CD4-positive, alpha-beta T cell treated with Interleukin-12 subunit alpha and Interleukin-12 subunit beta, for 1 hour (primary cell): ENCODE results near the gene NUAK1.

Experiments used
- DNase-seq: peaks from one replicate; pipeline ENCODE4 v3.0.0-alpha.2; 2020

The NUAK1 gene

GRCh38 chr12:106051853-106052531, 86.8 kb downstream of the NUAK1 start:
- no peak for DNase-seq

- no peak for DNase-seq
Measured at GRCh38 chr12:106049546-106049945, 89.2 kb downstream of the NUAK1 start.

- DNase-seq = no peak
Measured at GRCh38 chr12:106049105-106049504, 89.6 kb downstream of the NUAK1 start.

- DNase-seq = no peak
Measured at GRCh38 chr12:106048676-106049075, 90.1 kb downstream of the NUAK1 start.

GRCh38 chr12:106048016-106048415, 90.7 kb downstream of the NUAK1 start:
- DNase-seq = no peak

GRCh38 chr12:106046947-106047346, 91.8 kb downstream of the NUAK1 start:
- DNase-seq = no peak

GRCh38 chr12:106046301-106046846, 92.4 kb downstream of the NUAK1 start:
- DNase-seq = no peak

GRCh38 chr12:106045251-106045674, 93.5 kb downstream of the NUAK1 start:
- DNase-seq = no peak

GRCh38 chr12:106044773-106045172, 94.0 kb downstream of the NUAK1 start:
- no peak for DNase-seq

GRCh38 chr12:106042037-106042436, 96.7 kb downstream of the NUAK1 start:
- DNase-seq = no peak

- DNase-seq = no peak
Measured at GRCh38 chr12:106040521-106040920, 98.2 kb downstream of the NUAK1 start.

- DNase-seq = no peak
Measured at GRCh38 chr12:106039646-106040404, 98.9 kb downstream of the NUAK1 start.

- DNase-seq = no peak
Measured at GRCh38 chr12:106039242-106039641, 99.5 kb downstream of the NUAK1 start.

GRCh38 chr12:106037524-106038298, 101.0 kb downstream of the NUAK1 start:
- DNase-seq = no peak

GRCh38 chr12:106035421-106035820, 103.3 kb downstream of the NUAK1 start:
- no peak for DNase-seq

GRCh38 chr12:106034316-106034715, 104.4 kb downstream of the NUAK1 start:
- DNase-seq = no peak

GRCh38 chr12:106033161-106033675, 105.5 kb downstream of the NUAK1 start:
- no peak for DNase-seq

- DNase-seq = no peak
Measured at GRCh38 chr12:106032623-106032925, 106.2 kb downstream of the NUAK1 start.

GRCh38 chr12:106031761-106032622, 106.8 kb downstream of the NUAK1 start:
- DNase-seq = no peak

- DNase-seq = no peak
Measured at GRCh38 chr12:106030210-106031071, 108.3 kb downstream of the NUAK1 start.

- DNase-seq = no peak
Measured at GRCh38 chr12:106029532-106029931, 109.2 kb downstream of the NUAK1 start.
